ENCODE measurements around the gene RPS14. TPM values are rescaled to one million over a fixed set of nuclear protein-coding genes. Genes with fewer than 3 reads are reported as not detected.

RPS14 gene
- 2,302 and 2,378 TPM in 2 replicates for total RNA-seq

DNA sequence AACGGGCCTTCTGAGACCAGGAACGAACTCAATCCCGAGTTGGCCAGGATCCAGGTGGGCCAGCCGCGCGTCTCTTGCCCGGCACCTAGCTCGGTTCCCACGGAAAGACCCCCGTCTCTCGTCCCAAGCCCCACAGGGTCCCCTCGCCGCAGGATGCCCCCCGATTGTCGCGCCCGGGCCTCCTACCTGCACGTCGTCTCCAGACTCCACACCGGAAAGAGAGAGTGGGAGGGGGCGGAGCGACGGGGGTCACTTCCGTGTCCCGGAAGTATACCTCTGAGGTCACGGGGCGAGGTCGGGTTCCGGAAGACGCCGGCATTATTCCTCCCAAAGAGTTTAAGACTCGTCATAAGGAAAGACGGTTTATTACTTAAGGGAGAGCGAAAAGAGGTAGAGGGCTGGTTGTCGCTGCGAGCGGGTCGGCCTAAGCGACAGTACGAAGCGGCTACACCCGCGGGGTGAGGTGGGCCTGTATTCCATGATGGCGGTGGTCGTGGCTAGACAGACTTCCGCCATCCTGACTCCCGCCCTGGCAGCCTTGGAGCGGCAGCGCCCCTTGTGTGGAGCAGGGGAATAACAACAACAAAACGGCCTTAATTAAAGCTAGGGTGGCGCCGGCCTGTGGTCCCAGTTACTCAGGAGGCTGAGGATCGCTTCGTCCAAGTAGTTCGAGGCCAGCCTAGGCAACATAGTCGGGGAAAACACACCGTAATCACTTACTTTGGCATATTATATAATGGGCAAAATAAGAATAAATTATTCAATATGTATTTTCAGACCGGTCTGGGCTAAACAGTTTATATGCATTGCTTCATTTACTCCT is at the start of gene RPS14:
Gene RPS14 (minus strand): TSS at position 223 of the 823 bp plus-strand sequence. CDS start 2,006 bp downstream, outside the sequence.
- intact Hi-C loops (cut with micrococcal nuclease), result loop anchor here (1.0 to 10.0 kb wide), 11 partner anchors 10 to 1321 kb away; partner anchors contain the start of genes CD74, DCTN4, G3BP1 and GM2A

DNA sequence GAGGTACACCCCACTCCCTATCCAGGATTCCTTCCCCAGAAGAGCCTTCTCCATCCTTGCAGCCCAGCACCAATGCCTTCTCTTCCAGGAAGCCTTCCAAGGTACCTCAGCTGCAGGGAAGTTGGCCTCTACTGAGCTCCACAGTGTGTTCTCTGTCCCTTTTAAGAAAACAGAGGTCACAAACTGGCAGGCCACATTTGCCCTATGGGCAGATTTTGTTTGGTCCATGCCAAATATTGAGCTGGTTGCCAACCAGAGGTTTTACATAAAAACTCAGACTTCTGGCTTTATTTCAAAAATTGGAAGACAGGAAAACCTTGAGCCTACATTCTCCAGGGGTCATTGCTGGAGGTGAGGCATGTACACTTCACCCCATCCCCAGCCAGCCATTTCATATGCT is 49.4 kb upstream of the RPS14 start:
- intact Hi-C loops (cut with micrococcal nuclease), result no loop called here

DNA sequence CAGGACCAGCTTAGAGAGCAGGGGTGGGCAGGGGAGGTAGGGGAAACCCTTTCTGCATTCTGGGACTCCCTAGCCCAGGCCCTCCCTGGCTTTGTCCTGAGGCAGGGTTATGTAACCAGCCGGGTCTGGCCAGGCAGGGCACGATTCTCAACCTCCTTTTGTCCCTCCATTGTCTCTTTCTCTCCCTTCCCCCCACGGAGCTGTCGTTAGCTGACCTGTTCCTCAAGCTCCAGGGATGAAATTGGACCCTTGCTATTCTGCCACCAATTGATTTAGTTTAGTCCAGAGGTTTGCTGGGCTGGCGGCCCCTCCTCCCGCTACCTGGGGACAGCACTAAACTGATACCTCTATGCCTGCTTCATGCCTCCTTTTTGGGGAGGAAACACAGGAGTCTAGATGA is 49.0 kb upstream of the RPS14 start:
- intact Hi-C loops (cut with micrococcal nuclease), result no loop called here

DNA sequence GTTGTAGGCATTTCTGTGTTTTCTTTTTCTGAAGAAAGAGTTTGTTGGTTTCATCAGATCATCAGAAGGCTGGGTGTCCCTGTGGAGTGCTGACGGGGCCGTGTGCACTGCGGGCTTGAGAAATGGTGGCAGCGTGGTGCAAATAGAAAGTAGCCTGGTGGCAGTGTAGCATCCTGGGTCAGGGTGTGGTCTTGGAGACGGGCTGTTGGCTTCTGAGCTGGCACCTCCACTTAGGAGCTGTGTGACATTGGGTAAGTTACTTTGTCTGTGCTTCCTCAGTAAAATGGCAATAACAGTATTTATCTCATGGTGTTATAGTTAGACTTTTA is 48.4 kb upstream of the RPS14 start:
- intact Hi-C loops (cut with micrococcal nuclease), result no loop called here

DNA sequence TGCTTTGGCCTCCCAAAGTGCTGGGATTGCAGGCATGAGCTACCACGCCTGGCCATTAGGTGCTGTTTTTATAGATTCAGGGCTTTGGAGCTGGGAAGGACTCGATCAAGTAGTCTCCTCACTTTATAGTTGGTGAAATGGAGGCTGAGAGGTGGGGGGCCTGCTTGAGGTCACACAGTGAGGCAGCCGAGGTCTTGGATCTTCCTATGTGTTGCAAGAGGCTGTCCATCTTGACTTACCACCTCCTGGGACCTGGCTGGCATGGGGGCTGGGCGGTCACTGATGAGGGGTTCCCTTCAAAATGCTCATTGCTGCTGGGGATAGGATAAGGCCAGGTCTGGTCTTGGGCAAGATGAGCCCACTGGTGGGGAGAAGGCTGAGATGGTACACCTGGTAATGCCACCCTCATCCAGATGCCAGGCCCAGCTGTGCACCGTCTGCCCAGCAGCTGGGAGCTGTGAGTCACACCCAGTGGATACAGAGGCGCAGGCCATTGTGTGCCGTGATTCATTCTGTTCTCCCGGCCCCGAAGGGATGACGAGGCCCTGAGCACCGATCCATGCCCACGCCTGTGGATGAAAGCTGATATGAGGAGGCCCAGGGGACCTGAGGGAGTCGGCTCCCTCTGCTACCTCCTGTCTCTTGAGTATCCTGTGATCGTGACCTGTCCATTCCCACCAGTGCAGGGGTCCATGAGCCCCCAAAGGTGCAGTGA is 47.9 kb upstream of the RPS14 start:
- intact Hi-C loops (cut with micrococcal nuclease), result no loop called here

GRCh38 chr5:150496534-150496933 is 47.0 kb upstream of the RPS14 start:
- intact Hi-C loops (cut with micrococcal nuclease), result no loop called here

DNA sequence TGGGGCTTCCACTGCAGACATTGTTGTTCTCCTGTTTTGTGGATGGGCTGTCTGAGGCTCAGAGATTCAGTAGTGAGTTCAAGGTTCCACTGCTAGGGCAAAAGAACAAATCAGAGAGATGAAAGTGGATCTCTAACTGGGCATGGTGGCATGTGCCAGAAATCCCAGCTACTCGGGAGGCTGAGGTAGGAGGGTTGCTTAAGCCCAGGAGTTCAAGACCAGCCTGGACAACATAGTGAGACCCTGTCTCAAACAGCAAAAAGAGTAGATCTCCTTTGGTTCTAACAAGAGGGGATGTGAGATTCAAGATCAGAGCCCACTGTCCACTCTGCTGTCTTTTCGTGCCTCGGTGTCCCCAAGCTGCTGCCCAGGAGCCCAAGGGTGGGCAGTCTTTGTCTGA is 46.6 kb upstream of the RPS14 start:
- intact Hi-C loops (cut with micrococcal nuclease), result no loop called here

GRCh38 chr5:150492621-150493020 is 43.1 kb upstream of the RPS14 start:
- intact Hi-C loops (cut with micrococcal nuclease), result no loop called here

DNA sequence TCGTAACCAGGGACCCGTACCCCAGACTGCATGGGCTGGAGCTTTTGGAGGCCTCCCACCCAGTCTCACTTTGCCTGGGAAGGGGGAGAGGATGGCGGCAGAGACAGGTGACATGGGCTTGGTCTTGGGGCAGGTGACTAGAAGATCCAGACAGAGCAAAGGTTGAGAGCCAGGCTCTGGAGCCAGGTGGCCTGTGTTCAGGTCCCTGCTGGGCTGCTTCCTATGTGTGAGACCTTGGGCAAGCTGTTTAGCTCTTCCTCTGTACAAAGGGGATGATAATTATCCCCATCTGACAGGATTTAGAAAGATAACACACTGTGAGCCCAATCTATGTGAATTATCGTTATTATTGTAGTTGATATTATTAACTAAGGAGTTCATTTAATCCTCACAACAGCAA is 42.3 kb upstream of the RPS14 start:
- intact Hi-C loops (cut with micrococcal nuclease), result no loop called here

DNA sequence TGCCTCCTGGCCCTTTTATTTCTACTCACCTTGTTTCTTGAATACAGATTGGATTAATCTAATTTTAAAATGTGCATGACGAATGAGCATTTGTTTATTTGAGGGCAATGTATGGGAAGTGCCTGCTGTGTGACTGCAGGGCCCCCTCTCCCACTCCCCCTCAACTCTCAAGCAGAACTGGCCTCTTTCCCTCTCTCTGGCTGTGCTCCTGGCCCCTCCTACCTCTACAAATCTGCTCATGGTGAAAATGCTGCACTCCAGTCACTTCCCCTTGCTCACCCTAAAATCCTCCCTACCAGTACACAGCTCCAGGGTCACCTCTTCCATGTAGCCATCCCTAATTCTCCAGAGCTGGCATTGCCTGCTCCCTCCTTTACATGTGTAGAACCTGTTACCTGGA is 41.2 kb upstream of the RPS14 start:
- intact Hi-C loops (cut with micrococcal nuclease), result no loop called here

- intact Hi-C loops (cut with micrococcal nuclease), result no loop called here
Observed at GRCh38 chr5:150490296-150490669, 40.7 kb upstream of the RPS14 start.

DNA sequence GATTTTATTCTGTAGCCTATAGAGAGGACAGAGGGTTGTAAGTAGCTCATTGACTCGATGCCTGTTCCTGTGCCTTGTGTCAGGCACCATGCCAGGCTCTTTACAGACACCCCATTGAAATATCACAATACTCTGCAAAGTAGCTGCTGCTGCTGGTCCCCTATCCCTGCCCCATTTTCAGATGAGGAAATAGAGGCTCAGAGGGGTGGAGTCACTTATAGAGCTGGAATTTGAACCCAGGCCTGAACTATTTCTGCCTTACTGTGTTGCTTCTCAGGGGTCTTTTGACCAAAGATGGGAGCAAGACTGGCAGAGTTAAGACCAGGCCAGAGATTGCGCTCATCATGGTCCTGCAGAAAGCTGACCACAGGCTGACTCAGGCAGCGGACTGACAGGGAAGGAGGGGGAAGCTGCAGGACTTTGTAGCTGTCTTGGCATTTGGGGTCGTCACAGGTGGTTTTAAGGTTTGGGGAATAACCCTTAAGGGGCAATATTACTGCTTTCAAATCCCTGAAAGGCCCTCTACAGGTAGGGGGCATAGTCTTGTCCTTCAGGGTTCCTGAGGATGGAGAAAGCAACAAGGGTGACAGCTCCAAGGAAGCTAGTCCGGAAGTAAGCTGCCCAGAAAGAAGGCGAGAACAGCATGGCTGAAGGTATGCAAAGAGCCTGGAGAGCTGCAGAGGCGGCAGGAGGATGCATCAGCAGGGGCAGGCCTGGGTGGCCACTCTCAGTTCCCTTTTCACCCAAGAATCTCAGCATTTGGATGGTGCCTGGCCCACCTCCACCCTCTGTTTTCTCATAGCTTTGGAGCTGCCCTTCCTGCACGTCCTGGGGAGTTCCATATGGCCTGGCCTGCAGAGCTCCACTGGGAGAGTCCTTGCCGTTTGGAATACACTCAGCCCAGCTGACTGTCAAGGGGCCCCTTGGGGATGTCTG is 40.1 kb upstream of the RPS14 start:
- intact Hi-C loops (cut with micrococcal nuclease), result no loop called here

GRCh38 chr5:150488519-150489359 is 39.2 kb upstream of the RPS14 start:
- intact Hi-C loops (cut with micrococcal nuclease), result no loop called here

DNA sequence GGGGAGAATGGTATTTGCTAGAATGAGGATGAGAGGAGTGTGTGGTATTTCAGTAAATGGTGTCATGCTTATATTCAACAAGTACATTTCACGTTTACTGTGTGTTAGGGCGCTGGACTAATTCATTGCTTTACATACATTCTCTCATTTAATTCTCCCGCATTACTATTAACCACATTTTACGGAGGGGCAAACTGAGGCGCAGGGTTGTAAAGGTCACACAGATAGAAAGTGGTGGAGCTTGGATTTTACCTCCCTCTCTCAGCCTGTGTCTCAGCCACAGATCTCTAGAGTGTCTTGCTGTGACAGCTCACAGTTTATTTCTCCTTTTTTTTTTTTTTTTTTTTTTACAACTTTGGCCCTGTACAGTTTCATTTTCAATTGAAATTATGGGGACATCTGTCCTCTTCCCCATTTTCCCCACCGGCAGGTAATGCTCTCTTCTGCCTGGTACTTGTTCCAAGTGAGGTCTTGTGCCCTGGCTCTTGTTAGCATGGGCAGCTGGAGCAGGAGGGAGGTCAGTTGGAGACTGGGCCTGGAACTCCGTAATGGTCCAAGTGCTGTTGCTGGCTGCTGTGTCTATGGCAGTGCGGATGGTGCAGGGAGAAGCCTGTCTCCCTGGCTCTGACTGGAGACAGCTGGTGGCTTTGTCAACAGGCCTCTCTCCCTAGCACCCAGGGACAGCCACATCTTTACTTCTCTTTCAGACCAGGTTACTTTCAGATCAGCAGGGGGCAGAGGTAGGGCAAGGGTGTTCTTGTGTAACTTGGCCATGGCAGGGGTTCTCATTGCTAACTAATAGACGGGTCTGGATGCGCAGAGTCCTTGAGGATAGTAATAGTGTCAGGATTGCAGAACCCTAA is 37.9 kb upstream of the RPS14 start:
- intact Hi-C loops (cut with micrococcal nuclease), result no loop called here

- intact Hi-C loops (cut with micrococcal nuclease), result no loop called here
Observed at GRCh38 chr5:150486402-150487198, 37.1 kb upstream of the RPS14 start.

DNA sequence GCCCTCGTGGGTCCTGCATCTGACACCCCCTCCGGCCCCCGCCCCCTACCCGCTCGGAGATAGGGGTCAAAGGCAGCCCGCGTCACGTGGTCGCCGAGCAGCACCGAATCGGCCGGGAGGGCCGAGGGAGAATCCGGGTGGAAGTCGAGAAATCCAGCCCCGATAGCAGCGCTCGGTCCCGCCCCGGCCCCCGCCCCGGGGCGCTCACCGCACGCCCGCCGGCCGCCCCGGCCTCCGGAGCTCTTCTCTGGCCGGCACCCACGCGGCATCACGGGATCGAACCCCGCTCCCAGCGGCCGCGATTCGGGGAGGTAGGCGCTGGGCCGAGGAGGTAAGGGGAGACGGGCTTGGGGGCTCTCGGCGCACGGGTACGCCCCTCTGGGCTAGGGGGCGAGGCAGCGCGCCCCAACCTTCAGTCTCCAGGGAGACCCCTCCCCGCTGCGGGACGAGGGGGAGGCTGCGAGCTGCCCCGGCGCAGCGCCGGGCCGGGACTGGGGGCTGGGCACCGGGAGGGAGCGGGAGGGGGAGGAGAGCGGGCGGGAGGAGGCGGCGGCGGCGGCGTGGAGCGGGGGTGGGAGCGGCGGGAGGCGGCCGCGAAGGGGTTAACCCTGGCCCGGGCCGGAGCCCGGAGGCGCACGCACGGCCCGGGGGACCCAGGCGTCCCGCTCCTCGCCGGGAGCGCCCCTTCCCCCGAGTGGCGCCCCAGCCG is 36.3 kb upstream of the RPS14 start:
- intact Hi-C loops (cut with micrococcal nuclease), result no loop called here

GRCh38 chr5:150484964-150485692 is 35.6 kb upstream of the RPS14 start:
- intact Hi-C loops (cut with micrococcal nuclease), result no loop called here

GRCh38 chr5:150481972-150482406 is 32.5 kb upstream of the RPS14 start:
- intact Hi-C loops (cut with micrococcal nuclease), result no loop called here

All from T-helper 2 cell treated with Interferon-gamma antibody and Interleukin-4, amounts not matched to agents 100 ng/mL and 5 ng/mL, for 36 hours (primary cell).